GM06990 (cell line): ENCODE measurements around the gene ATP1A2.

Source experiments
- DNase-seq: peaks from one replicate; pipeline ENCODE4 v3.0.0-alpha.2; 2011; ENCODE audit not compliant: insufficient read length; ENCODE audit errors: extremely low read depth
- H3K27me3 ChIP-seq: replicated peaks from 2 replicates; pipeline ENCODE4 v1.6.0; 2011; ENCODE audit warnings: low read length; ENCODE audit not compliant: control insufficient read depth, insufficient read depth
- H3K36me3 ChIP-seq: 2 replicates; pipeline ENCODE4 v1.5.1; 2011; ENCODE audit warnings: low read length; ENCODE audit not compliant: control insufficient read depth, insufficient read depth
- H3K4me3 ChIP-seq: replicated peaks from 2 replicates; pipeline ENCODE4 v1.5.1; 2011; ENCODE audit warnings: low read depth, mild to moderate bottlenecking, control low read depth, low read length
- TF ChIP-seq, protein P1 (sequence below): IDR thresholded peaks from 2 replicates; pipeline ENCODE4 v1.5.1; 2011; ENCODE audit warnings: low read length, control low read depth, mild to moderate bottlenecking, inconsistent platforms; ENCODE audit not compliant: insufficient read depth, poor library complexity, severe bottlenecking

ATP1A2 gene

GRCh38 chr1:160117709-160118183, 2.2 kb downstream of the ATP1A2 start:
- peaks cover 1% of the 10 kb centered on the region for H3K27me3 ChIP-seq
- no peak overlapping the region for H3K4me3 ChIP-seq
- H3K36me3 ChIP-seq = no peaks in the 10 kb centered on the region
- no peak for DNase-seq
- TF ChIP-seq, protein P1, sequence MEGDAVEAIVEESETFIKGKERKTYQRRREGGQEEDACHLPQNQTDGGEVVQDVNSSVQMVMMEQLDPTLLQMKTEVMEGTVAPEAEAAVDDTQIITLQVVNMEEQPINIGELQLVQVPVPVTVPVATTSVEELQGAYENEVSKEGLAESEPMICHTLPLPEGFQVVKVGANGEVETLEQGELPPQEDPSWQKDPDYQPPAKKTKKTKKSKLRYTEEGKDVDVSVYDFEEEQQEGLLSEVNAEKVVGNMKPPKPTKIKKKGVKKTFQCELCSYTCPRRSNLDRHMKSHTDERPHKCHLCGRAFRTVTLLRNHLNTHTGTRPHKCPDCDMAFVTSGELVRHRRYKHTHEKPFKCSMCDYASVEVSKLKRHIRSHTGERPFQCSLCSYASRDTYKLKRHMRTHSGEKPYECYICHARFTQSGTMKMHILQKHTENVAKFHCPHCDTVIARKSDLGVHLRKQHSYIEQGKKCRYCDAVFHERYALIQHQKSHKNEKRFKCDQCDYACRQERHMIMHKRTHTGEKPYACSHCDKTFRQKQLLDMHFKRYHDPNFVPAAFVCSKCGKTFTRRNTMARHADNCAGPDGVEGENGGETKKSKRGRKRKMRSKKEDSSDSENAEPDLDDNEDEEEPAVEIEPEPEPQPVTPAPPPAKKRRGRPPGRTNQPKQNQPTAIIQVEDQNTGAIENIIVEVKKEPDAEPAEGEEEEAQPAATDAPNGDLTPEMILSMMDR = no peak

DNA sequence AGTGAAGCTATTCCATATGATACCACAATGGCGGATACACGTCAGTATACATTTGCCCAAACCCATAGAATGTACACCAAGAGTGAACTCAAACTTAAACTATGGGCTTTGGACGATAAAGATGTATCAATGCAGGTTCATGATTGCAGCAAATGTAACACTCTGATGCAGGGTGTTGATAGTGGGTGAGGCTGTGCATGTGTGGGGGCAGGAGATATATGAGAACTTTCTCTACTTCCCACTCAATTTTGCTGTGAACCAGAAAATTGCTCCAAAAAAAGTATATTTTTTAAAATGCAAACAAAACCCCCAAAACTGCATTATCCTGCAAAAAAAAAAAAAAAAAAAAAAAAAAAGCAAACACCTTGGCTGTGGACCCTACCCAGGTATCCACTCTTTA, 3.4 kb downstream of the ATP1A2 start:
- Histone ChIP-seq H3K27me3 (peaks cover 1% of the 10 kb centered on the region), H3K36me3 (no peaks in the 10 kb centered on the region), H3K4me3 (no peak overlapping the region)
- no peak for DNase-seq
- TF ChIP-seq, protein P1 = no peak

- DNase-seq = no peak
- peaks cover 1% of the 10 kb centered on the region; the same call in 1 of the 2 replicates for H3K27me3 ChIP-seq
- TF ChIP-seq, protein P1 = no peak
- no peaks in the 10 kb centered on the region for H3K36me3 ChIP-seq
- no peak overlapping the region for H3K4me3 ChIP-seq
Measured at GRCh38 chr1:160120797-160121196, 5.2 kb downstream of the ATP1A2 start.

- Histone ChIP-seq H3K4me3 (no peak overlapping the region), H3K27me3 (peaks cover 1% of the 10 kb centered on the region; the same call in 1 of the 2 replicates), H3K36me3 (no peaks in the 10 kb centered on the region)
- DNase-seq = no peak
- TF ChIP-seq, protein P1 = no peak
Measured at GRCh38 chr1:160121388-160121787, 5.8 kb downstream of the ATP1A2 start.

GRCh38 chr1:160122978-160123495, 7.5 kb downstream of the ATP1A2 start:
- DNase-seq = no peak
- TF ChIP-seq, protein P1 = no peak
- Histone ChIP-seq H3K4me3 (no peak overlapping the region), H3K36me3 (no peaks in the 10 kb centered on the region), H3K27me3 (no peaks in the 10 kb centered on the region)

GRCh38 chr1:160123726-160124125, 8.2 kb downstream of the ATP1A2 start:
- H3K36me3 ChIP-seq = no peaks in the 10 kb centered on the region
- H3K4me3 ChIP-seq = no peak overlapping the region
- TF ChIP-seq, protein P1 = no peak
- DNase-seq = no peak
- H3K27me3 ChIP-seq = no peaks in the 10 kb centered on the region
